A673 (cell line): ENCODE data around the gene C15orf61.

ENCODE experiments used
- CTCF ChIP-seq: fragments of 300-800, 200-600 bp; sonication (generic); conservative IDR thresholded peaks from 2 replicates; pipeline ENCODE4 v1.5.1; 2017; ENCODE audit warnings: low read depth, mild to moderate bottlenecking, antibody characterized with exemption, low read length, moderate library complexity, mixed read lengths
- EZH2 ChIP-seq: fragments of 200-600 bp; sonication (generic); IDR thresholded peaks from 2 replicates; pipeline ENCODE4 v1.6.1; 2017; ENCODE audit warnings: borderline replicate concordance, low read depth, mild to moderate bottlenecking, mixed read lengths, antibody characterized with exemption, low read length; ENCODE audit not compliant: poor library complexity, severe bottlenecking

DNA sequence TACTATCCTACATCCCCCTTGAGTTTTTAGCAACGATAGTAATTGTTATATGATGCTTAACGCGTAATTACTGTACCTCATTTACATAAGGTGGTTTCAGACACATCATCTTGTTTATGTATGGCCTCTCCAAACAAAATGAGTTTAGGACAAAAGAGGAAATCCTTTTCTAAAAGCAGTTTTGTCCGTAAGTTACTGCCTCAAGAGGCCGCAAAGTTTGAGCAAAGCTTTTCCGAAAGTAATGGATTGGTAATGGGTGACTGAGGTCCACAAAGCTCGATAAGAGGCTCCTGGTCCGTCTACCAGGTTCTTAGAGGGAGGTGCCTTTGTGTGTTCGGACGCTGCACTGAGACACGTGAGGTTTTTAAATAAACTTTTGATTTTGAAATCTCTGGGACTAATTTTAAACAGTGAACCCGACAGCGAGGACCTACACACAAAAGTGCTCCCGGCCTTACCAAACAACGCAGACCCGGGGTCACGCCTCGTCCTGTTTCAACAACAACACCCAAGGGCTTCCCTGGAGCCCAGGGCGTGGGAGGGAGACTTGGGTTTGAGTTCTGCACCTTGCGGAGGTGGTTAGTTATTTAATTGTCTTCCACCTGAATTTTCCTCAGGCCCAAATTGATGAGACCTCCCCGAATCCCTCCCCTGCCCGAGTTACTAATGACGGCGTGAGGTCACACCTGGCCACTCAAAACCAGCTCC, 456 bp upstream of the C15orf61 start:
- TF ChIP-seq CTCF (no peak), EZH2 (no peak)
